Nephron progenitor cell (in vitro differentiated cells): ENCODE results near the gene LBX2.

ENCODE experiments used
- DNase-seq: peaks from one replicate; pipeline ENCODE4 v3.0.0; 2021
- H3K27ac Mint-ChIP-seq: 2 replicates; pipeline ENCODE4 v1.8.0; 2021; ENCODE audit warnings: mild to moderate bottlenecking, moderate library complexity, mixed read lengths
- H3K27me3 Mint-ChIP-seq: 2 replicates; pipeline ENCODE4 v1.8.0; 2021; ENCODE audit warnings: mild to moderate bottlenecking, low read depth, mixed read lengths; ENCODE audit not compliant: poor library complexity
- H3K36me3 Mint-ChIP-seq: 2 replicates; pipeline ENCODE4 v1.8.0; 2021; ENCODE audit warnings: low read depth, mixed read lengths
- H3K4me1 Mint-ChIP-seq: 2 replicates; pipeline ENCODE4 v1.8.0; 2021; ENCODE audit warnings: mixed read lengths
- H3K4me3 Mint-ChIP-seq: 2 replicates; pipeline ENCODE4 v1.8.0; 2021; ENCODE audit warnings: mild to moderate bottlenecking, moderate library complexity, mixed read lengths
- H3K9me3 Mint-ChIP-seq: 2 replicates; pipeline ENCODE4 v1.8.0; 2021; ENCODE audit warnings: mild to moderate bottlenecking, moderate library complexity, mixed read lengths
- TF ChIP-seq, protein P1 (sequence below): fragments of 200-600 bp; sonication (generic); IDR thresholded peaks from 2 replicates; pipeline ENCODE4 v1.5.0; 2021; ENCODE audit warnings: antibody characterized with exemption

LBX2 gene

DNA sequence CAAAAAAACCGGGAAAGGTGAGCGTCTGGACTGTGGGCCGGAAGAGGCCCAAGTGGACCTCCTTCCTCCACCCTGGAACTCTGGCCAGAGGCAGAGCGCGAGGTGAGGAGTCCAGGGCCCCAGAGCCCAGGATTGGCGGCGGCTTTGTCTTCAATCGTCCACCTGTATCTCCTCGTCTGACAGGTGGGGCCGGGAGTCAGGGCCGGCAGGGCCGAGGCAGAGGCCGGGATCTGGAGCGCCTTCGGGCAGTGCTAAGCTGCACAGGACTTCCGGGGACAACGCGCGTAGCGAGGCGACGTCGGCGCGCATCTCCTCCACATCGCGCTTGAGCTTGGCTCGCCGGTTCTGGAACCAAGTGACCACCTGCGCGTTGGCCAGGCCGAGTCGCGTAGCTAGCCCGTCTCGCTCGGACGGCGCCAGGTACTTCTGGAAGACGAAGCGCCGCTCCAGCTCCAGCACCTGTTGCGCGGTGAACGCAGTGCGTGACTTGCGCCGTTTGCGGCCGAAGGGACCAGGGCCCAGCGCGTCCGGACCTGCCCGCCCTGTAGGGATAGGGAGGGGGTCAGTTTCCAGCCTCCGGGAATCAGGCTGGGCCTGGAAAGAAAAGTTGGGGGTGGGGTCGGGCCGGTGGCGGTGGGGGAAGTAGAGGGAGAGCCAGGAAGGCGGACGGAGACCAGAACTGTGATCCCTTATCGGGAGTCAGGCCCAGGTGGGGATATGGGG lies 1.5 kb downstream of the LBX2 start:
- no peaks in the 10 kb centered on the region for H3K9me3 Mint-ChIP-seq
- peaks cover 52% of the 10 kb centered on the region for H3K4me1 Mint-ChIP-seq
- TF ChIP-seq, protein P1, sequence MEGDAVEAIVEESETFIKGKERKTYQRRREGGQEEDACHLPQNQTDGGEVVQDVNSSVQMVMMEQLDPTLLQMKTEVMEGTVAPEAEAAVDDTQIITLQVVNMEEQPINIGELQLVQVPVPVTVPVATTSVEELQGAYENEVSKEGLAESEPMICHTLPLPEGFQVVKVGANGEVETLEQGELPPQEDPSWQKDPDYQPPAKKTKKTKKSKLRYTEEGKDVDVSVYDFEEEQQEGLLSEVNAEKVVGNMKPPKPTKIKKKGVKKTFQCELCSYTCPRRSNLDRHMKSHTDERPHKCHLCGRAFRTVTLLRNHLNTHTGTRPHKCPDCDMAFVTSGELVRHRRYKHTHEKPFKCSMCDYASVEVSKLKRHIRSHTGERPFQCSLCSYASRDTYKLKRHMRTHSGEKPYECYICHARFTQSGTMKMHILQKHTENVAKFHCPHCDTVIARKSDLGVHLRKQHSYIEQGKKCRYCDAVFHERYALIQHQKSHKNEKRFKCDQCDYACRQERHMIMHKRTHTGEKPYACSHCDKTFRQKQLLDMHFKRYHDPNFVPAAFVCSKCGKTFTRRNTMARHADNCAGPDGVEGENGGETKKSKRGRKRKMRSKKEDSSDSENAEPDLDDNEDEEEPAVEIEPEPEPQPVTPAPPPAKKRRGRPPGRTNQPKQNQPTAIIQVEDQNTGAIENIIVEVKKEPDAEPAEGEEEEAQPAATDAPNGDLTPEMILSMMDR = no peak
- H3K27ac Mint-ChIP-seq = no peak overlapping the region
- peak overlapping the region; percentile 89 for H3K4me3 Mint-ChIP-seq
- H3K36me3 Mint-ChIP-seq = peaks cover 21% of the 10 kb centered on the region
- peak; percentile 41 for DNase-seq
- H3K27me3 Mint-ChIP-seq = peaks cover 86% of the 10 kb centered on the region

DNA sequence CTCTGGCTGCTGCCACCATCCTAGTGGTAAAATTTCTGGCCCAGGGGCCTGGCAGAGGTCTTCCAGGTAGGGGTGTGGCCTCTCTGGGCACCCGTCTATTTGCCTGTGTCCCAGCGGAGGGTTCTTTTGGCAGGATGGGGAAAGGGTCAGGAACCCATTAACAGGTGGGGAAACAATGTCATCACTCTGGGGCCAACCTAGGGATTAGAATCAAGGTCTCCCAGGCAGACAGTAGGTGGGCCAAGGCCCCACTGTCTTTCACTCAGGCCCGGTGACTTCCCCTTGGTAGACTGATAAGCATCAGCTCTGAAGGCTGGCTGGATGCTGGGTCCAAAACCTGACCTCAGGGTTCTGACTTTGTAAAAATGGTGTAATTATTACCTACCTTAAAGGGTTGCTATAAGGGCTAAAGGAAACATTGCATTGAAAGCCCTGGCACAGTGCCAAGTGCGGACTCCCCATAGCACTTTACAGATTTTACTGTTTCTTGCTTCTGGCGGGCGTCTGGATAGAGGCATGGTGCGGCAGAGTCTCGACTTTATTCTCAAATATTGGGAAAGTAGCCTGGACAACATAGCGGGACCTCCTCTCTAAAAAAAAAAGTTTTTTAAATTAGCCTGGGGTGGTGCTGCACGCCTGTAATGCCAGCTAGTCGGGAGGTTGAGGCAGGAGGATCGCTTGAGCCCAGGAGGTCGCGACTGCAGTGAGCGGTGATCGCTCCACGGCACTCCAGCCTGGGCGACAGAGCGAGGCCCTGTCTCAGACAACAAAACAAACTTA lies 2.2 kb downstream of the LBX2 start:
- H3K27ac Mint-ChIP-seq = no peak overlapping the region
- H3K9me3 Mint-ChIP-seq = no peaks in the 10 kb centered on the region
- H3K4me3 Mint-ChIP-seq = peak overlapping the region; percentile 89
- H3K36me3 Mint-ChIP-seq = peaks cover 24% of the 10 kb centered on the region
- H3K27me3 Mint-ChIP-seq = peaks cover 79% of the 10 kb centered on the region
- TF ChIP-seq, protein P1 = no peak
- H3K4me1 Mint-ChIP-seq = peaks cover 45% of the 10 kb centered on the region
- no peak for DNase-seq

DNA sequence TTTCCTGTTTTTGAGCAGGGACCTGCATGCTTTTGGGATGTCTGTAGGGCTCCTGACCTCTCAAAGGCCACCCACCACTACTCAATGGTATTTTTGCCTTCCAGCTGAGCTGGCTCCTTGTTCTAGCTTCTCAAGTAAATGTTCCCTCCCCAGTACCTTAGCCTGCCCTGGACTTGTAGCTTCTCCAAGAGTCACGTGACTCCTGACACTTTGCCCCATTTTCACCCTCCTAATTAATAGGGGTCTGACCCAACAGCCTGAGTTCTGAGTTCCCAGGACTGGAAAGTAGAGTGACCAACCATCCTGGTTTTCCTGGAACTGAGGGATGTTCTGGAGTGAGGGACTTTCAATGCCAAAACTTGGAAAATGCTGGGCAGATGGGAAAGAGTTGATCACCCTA lies 4.0 kb downstream of the LBX2 start:
- Mint-ChIP-seq H3K27me3 (peaks cover 61% of the 10 kb centered on the region), H3K36me3 (peaks cover 42% of the 10 kb centered on the region)
- TF ChIP-seq, protein P1 = no peak

DNA sequence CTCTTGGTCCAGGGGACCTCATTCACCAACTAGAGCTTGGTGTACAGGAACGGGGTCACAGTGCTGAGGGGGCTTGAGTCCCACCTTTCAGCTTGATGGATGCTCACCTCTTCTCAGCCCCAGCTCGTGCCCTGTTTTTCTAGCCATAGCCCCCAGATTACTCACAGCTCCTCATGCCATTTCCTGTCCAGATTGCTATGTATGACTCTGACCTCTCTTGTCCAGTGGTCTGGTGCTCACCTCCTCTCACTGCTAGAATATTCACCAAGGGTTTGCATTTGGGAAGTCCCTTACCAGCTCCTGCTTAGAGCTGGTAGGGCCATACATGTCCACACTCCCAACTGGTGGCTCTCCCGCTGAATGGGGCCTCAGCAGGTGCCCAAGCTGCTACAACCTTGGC lies 5.9 kb downstream of the LBX2 start:
- Mint-ChIP-seq H3K9me3 (no peaks in the 10 kb centered on the region), H3K27ac (no peak overlapping the region), H3K27me3 (peaks cover 42% of the 10 kb centered on the region), H3K4me3 (no peak overlapping the region), H3K36me3 (peaks cover 53% of the 10 kb centered on the region), H3K4me1 (peaks cover 13% of the 10 kb centered on the region)
- DNase-seq = no peak
- TF ChIP-seq, protein P1 = no peak

More for the DNA sequence above, 4.0 kb downstream of the LBX2 start:
- DNase-seq = no peak
- no peak overlapping the region for H3K27ac Mint-ChIP-seq
- no peak overlapping the region for H3K4me3 Mint-ChIP-seq
- H3K9me3 Mint-ChIP-seq = no peaks in the 10 kb centered on the region
- peaks cover 28% of the 10 kb centered on the region for H3K4me1 Mint-ChIP-seq

DNA sequence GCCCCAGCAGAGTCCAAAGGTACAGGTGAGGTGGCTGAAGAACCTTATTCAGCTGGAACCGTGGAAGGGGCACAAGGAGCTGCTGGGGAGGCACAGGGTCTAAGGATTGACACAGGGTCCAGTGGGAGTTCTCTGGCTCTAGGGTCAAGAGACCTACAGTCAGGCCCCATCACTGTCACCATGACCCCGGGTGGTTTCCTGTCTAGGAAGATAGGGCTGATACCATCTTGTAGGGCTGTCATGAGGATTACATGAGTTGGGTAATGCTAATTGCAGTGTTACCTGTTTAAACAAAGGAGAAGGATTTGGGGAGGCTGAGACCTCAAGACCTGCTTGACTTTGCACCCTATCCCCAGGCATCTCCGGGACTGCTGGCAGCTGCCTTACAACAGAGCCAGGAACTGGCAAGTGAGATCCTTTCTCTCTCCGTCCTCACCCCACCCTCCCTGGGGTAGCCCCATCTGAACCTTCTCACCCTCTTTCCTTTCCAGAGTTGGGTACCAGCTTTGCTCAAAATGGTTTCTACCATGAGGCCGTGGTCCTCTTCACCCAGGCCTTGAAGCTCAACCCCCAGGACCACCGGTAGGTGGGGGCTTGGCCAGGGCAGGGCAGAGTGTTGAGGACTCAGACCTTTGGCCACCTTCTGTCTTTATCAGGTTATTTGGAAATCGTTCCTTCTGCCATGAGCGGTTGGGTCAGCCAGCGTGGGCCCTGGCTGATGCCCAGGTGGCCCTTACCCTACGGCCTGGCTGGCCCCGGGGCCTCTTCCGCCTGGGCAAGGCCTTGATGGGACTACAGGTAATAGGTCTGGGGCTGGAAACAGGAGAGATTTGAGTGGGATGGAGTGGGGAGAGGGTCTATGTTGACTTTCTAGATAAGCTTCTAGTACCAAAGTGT lies 7.5 kb downstream of the LBX2 start:
- H3K9me3 Mint-ChIP-seq = no peaks in the 10 kb centered on the region
- peaks cover 26% of the 10 kb centered on the region for H3K27me3 Mint-ChIP-seq
- TF ChIP-seq, protein P1 = no peak
- peaks cover 54% of the 10 kb centered on the region for H3K36me3 Mint-ChIP-seq
- H3K27ac Mint-ChIP-seq = no peak overlapping the region
- DNase-seq = no peak
- no peak overlapping the region for H3K4me3 Mint-ChIP-seq
- H3K4me1 Mint-ChIP-seq = no peaks in the 10 kb centered on the region
